GM21367 (cell line): ENCODE results near the gene ABCC8.

ENCODE experiments used
- ATAC-seq: cut with Tn5 transposase; IDR thresholded peaks from one replicate; pipeline ENCODE4 v1.9.1; 2021; ENCODE audit not compliant: unreplicated experiment

Gene ABCC8

GRCh38 chr11:17354601-17354991, 122.0 kb downstream of the ABCC8 start:
- no peak for ATAC-seq

- no peak for ATAC-seq
These were observed 122.6 kb downstream of the ABCC8 start for GRCh38 chr11:17353821-17354600.

GRCh38 chr11:17352950-17353820, 123.5 kb downstream of the ABCC8 start:
- ATAC-seq = peak; percentile 34

GRCh38 chr11:17351510-17352176, 125.0 kb downstream of the ABCC8 start, which contains the start of gene NCR3LG1:
NCR3LG1 (plus strand) TSS chr11:17351800; CDS start chr11:17351970, 170 bp downstream.
- no peak for ATAC-seq

- ATAC-seq = no peak
These were observed 125.5 kb downstream of the ABCC8 start for GRCh38 chr11:17351172-17351509.

GRCh38 chr11:17350455-17351171, 126.0 kb downstream of the ABCC8 start:
- ATAC-seq = no peak

GRCh38 chr11:17347676-17348075, 129.0 kb downstream of the ABCC8 start:
- ATAC-seq = no peak

- ATAC-seq = no peak
These were observed 132.7 kb downstream of the ABCC8 start for GRCh38 chr11:17343907-17344306.

- no peak for ATAC-seq
These were observed 133.4 kb downstream of the ABCC8 start for GRCh38 chr11:17343257-17343656.
